Measurements from ENCODE around the gene KRTAP10-7.

The KRTAP10-7 gene

DNA sequence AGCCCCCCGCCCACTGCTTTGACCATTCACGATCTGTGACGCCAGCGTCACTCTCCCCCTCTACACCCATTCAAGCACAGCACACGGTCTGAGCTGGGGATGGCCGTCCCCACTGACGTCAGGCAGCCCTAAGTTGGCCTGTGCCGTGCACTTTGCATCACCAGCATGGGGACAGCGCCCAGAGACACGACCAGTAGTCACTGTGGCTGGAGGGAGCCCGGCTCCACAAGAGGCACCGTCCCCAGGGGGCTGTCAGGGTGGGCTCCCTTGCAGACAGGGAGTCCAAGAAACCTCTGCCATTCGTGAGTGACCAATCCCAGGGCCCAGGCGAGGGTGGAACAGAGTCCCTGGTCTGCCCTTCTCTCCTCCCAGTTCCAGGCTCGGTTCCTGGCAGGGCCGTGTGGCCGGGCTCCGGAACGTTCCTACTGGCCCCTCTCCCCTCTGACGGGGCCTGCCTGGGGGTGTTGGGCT, 13.8 kb downstream of the KRTAP10-7 start:
- H3K9me3 ChIP-seq (ENCODE audit: insufficient read depth, low read depth, low read length): peaks cover 11% of the 10 kb centered on the region; the same call in 1 of the 2 replicates
- H3K4me1 ChIP-seq (ENCODE audit: insufficient read depth, low read length, poor library complexity, severe bottlenecking): no peaks in the 10 kb centered on the region
- no peak overlapping the region for H3K4me2 ChIP-seq (ENCODE audit: low read depth, low read length, poor library complexity, severe bottlenecking)

DNA sequence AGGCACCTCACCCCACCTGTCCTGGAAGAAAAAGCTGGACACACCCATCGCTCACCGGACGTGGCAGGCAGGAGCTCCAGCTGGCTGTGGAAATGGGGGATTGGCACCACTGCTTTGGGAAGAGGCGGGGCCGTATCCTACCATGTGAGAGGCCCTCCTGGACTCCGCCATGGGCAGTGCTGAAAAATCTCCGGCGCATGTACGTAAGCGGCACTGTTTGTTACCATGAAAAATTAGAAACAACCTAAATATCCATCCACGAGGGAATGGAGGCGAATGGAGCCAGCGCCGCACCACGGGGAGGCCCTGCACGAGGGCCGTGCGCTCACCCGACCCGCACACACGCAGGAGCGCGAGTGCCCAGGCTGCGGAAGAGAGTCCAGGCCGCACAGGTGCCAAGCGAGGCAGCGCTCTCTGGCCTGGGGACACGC, 14.6 kb downstream of the KRTAP10-7 start:
- no peak overlapping the region for H3K4me3 ChIP-seq (ENCODE audit: low read length, poor library complexity, severe bottlenecking)
- H3F3A ChIP-seq (ENCODE audit: low read depth): no peaks in the 10 kb centered on the region
- no peaks in the 10 kb centered on the region for H3K4me1 ChIP-seq (ENCODE audit: insufficient read depth, low read length, poor library complexity, severe bottlenecking)
- no peaks in the 10 kb centered on the region for H3K27me3 ChIP-seq (ENCODE audit: insufficient read depth, low read length, poor library complexity, severe bottlenecking)
- no peaks in the 10 kb centered on the region for H3K9me2 ChIP-seq (replicated peaks; ENCODE audit: low read depth, low read length)
- H3K36me3 ChIP-seq (ENCODE audit: insufficient read depth, low read length): no peaks in the 10 kb centered on the region
- no peak overlapping the region for H3K4me2 ChIP-seq (ENCODE audit: low read depth, low read length, poor library complexity, severe bottlenecking)
- peaks cover 9% of the 10 kb centered on the region; the same call in 1 of the 2 replicates for H3K9me3 ChIP-seq (ENCODE audit: insufficient read depth, low read depth, low read length)
- H3K79me2 ChIP-seq (ENCODE audit: insufficient read depth, low read length): no peaks in the 10 kb centered on the region
- no peak for TF ChIP-seq EZH2phosphoT487 (IDR thresholded peaks at IDR 0.05; ENCODE audit: borderline replicate concordance)
- TF ChIP-seq, protein P1, sequence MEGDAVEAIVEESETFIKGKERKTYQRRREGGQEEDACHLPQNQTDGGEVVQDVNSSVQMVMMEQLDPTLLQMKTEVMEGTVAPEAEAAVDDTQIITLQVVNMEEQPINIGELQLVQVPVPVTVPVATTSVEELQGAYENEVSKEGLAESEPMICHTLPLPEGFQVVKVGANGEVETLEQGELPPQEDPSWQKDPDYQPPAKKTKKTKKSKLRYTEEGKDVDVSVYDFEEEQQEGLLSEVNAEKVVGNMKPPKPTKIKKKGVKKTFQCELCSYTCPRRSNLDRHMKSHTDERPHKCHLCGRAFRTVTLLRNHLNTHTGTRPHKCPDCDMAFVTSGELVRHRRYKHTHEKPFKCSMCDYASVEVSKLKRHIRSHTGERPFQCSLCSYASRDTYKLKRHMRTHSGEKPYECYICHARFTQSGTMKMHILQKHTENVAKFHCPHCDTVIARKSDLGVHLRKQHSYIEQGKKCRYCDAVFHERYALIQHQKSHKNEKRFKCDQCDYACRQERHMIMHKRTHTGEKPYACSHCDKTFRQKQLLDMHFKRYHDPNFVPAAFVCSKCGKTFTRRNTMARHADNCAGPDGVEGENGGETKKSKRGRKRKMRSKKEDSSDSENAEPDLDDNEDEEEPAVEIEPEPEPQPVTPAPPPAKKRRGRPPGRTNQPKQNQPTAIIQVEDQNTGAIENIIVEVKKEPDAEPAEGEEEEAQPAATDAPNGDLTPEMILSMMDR (conservative IDR thresholded peaks at IDR 0.05; ENCODE audit: low read length): no peak
- H4K20me1 ChIP-seq (ENCODE audit: insufficient read depth, low read length, poor library complexity, severe bottlenecking): no peaks in the 10 kb centered on the region
- no peak overlapping the region for H2AFZ ChIP-seq (ENCODE audit: low read length)
- no peak overlapping the region for H3K9ac ChIP-seq (ENCODE audit: low read depth, low read length, poor library complexity, severe bottlenecking)

More for the DNA sequence above, 13.8 kb downstream of the KRTAP10-7 start:
- Histone ChIP-seq H3K27me3 (ENCODE audit: insufficient read depth, low read length, poor library complexity, severe bottlenecking) (no peaks in the 10 kb centered on the region), H3K9me2 (replicated peaks; ENCODE audit: low read depth, low read length) (no peaks in the 10 kb centered on the region), H3K79me2 (ENCODE audit: insufficient read depth, low read length) (no peaks in the 10 kb centered on the region), H3F3A (ENCODE audit: low read depth) (no peaks in the 10 kb centered on the region), H2AFZ (ENCODE audit: low read length) (no peak overlapping the region), H3K36me3 (ENCODE audit: insufficient read depth, low read length) (no peaks in the 10 kb centered on the region), H4K20me1 (ENCODE audit: insufficient read depth, low read length, poor library complexity, severe bottlenecking) (no peaks in the 10 kb centered on the region), H3K4me3 (ENCODE audit: low read length, poor library complexity, severe bottlenecking) (no peak overlapping the region), H3K9ac (ENCODE audit: low read depth, low read length, poor library complexity, severe bottlenecking) (no peak overlapping the region)
- TF ChIP-seq, protein P1 (conservative IDR thresholded peaks at IDR 0.05; ENCODE audit: low read length): no peak
- TF ChIP-seq EZH2phosphoT487 (IDR thresholded peaks at IDR 0.05; ENCODE audit: borderline replicate concordance): no peak

DNA sequence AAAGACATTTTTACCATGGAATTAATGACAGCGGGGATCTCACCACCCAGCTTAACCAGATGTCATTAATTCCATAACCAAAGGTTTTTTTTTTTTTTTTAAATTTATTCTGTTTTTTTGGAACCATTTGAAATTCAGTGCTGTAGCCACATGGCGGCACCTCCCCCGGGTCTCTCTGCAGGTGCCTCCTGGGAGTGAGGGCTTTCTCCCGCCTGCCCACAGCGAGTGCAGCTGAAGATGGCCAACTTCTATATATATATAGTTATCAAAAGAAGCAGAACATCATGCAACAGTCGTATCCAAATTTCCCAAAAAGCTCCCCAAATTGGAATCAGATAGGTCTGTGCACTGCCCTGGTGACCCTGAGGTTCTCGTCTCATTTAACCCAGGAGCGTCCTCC, 15.1 kb downstream of the KRTAP10-7 start:
- H3K4me3 ChIP-seq (ENCODE audit: low read length, poor library complexity, severe bottlenecking): no peak overlapping the region
- H3K9me2 ChIP-seq (replicated peaks; ENCODE audit: low read depth, low read length): no peaks in the 10 kb centered on the region
- TF ChIP-seq, protein P1 (conservative IDR thresholded peaks at IDR 0.05; ENCODE audit: low read length): no peak
- TF ChIP-seq EZH2phosphoT487 (IDR thresholded peaks at IDR 0.05; ENCODE audit: borderline replicate concordance): no peak

More for the DNA sequence above, 15.1 kb downstream of the KRTAP10-7 start:
- H3K4me1 ChIP-seq (ENCODE audit: insufficient read depth, low read length, poor library complexity, severe bottlenecking): no peaks in the 10 kb centered on the region
- no peak overlapping the region for H3K9ac ChIP-seq (ENCODE audit: low read depth, low read length, poor library complexity, severe bottlenecking)
- H3K27me3 ChIP-seq (ENCODE audit: insufficient read depth, low read length, poor library complexity, severe bottlenecking): no peaks in the 10 kb centered on the region
- H2AFZ ChIP-seq (ENCODE audit: low read length): no peak overlapping the region
- H3K4me2 ChIP-seq (ENCODE audit: low read depth, low read length, poor library complexity, severe bottlenecking): no peak overlapping the region
- no peaks in the 10 kb centered on the region for H3F3A ChIP-seq (ENCODE audit: low read depth)
- H3K79me2 ChIP-seq (ENCODE audit: insufficient read depth, low read length): no peaks in the 10 kb centered on the region
- no peaks in the 10 kb centered on the region for H3K36me3 ChIP-seq (ENCODE audit: insufficient read depth, low read length)
- no peaks in the 10 kb centered on the region for H4K20me1 ChIP-seq (ENCODE audit: insufficient read depth, low read length, poor library complexity, severe bottlenecking)
- H3K9me3 ChIP-seq (ENCODE audit: insufficient read depth, low read depth, low read length): peaks cover 9% of the 10 kb centered on the region; the same call in 1 of the 2 replicates

Measured in Loucy (cell line).